ENCODE results near the gene FAM83F. TPM values are rescaled to one million over a fixed set of nuclear protein-coding genes. Genes with fewer than 3 reads are reported as not detected.

FAM83F gene
- total RNA-seq, result 10 to 100 TPM; 30.2 to 41.1 TPM
- polyA plus RNA-seq (ENCODE audit: insufficient read depth, low read depth, low replicate concordance), result 57.7 TPM
- long read RNA-seq, donor 1, full-length matches to known transcripts, result 1 of 1 reads
- long read RNA-seq, donor 1, partial matches to known transcripts, result 0 of 1 reads
- long read RNA-seq, donor 1, other reads (novel, unspliced or antisense), result 0 of 1 reads
- long read RNA-seq, donor 2, result 0 reads

- H3K4me1 ChIP-seq, result peaks cover 37% of the 10 kb centered on the region
- H3K27ac ChIP-seq, result peak within 1 kb of the TSS; percentile 76 to 94
- peak; percentile 46 for DNase-seq
- H3K27me3 ChIP-seq, result no peaks in the 10 kb centered on the region
- H3K4me3 ChIP-seq, result peak within 1 kb of the TSS; percentile 50 to 56
- no peaks in the 10 kb centered on the region for H3K36me3 ChIP-seq (ENCODE audit: low read depth, missing control alignments)
- TF ChIP-seq, protein P1, sequence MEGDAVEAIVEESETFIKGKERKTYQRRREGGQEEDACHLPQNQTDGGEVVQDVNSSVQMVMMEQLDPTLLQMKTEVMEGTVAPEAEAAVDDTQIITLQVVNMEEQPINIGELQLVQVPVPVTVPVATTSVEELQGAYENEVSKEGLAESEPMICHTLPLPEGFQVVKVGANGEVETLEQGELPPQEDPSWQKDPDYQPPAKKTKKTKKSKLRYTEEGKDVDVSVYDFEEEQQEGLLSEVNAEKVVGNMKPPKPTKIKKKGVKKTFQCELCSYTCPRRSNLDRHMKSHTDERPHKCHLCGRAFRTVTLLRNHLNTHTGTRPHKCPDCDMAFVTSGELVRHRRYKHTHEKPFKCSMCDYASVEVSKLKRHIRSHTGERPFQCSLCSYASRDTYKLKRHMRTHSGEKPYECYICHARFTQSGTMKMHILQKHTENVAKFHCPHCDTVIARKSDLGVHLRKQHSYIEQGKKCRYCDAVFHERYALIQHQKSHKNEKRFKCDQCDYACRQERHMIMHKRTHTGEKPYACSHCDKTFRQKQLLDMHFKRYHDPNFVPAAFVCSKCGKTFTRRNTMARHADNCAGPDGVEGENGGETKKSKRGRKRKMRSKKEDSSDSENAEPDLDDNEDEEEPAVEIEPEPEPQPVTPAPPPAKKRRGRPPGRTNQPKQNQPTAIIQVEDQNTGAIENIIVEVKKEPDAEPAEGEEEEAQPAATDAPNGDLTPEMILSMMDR (IDR thresholded peaks at IDR 0.05), result no peak
- TF ChIP-seq POLR2A (IDR thresholded peaks at IDR 0.05), result no peak
- H3K9me3 ChIP-seq, result no peaks in the 10 kb centered on the region
- intact Hi-C loops (cut with DNase I; ENCODE audit: low total_unique reads), result no loop called here
- 8% methylated on average over 51 of the region's 115 CpGs; no CpG with 5 or more reads in 1 of the 2 donors for WGBS, 2 donors
These were observed at the start of gene FAM83F for GRCh38 chr22:39994566-39995392. FAM83F (plus strand) TSS chr22:39994954; CDS start chr22:39995043, 89 bp downstream.

DNA sequence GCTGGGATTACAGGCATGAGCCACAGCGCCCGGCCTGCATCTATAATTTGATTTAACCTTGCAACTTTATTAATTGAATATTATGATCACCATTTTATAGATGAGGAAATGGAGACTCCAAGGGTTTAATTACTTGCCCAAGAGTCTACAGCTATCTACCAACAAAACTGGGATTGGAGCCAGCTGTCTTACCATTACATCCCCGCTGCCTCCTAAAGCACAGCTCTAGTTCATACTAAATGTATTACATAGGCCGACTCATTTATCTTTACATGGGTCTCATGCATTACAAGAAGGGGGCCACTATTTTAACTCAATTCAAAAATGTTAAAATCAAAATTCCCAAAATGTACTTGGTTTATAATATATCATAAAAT is 48.6 kb upstream of the FAM83F start:
- TF ChIP-seq, protein P1 (IDR thresholded peaks at IDR 0.05), result no peak
- TF ChIP-seq POLR2A (IDR thresholded peaks at IDR 0.05), result no peak
- Histone ChIP-seq H3K27ac (no peak overlapping the region), H3K4me3 (no peak overlapping the region), H3K27me3 (no peaks in the 10 kb centered on the region), H3K4me1 (peaks cover 13% of the 10 kb centered on the region), H3K9me3 (no peaks in the 10 kb centered on the region), H3K36me3 (ENCODE audit: low read depth, missing control alignments) (no peaks in the 10 kb centered on the region)
- intact Hi-C loops (cut with DNase I; ENCODE audit: low total_unique reads), result no loop called here
- DNase-seq, result no peak
- WGBS, 2 donors, result 95 to 96% methylated on average over 4 of the region's 4 CpGs

- DNase-seq, result peak; percentile 81
- H3K27me3 ChIP-seq, result no peaks in the 10 kb centered on the region
- H3K36me3 ChIP-seq (ENCODE audit: low read depth, missing control alignments), result no peaks in the 10 kb centered on the region
- intact Hi-C loops (cut with DNase I; ENCODE audit: low total_unique reads), result no loop called here
- H3K4me1 ChIP-seq, result peaks cover 13% of the 10 kb centered on the region
- no peak for TF ChIP-seq POLR2A (IDR thresholded peaks at IDR 0.05)
- TF ChIP-seq, protein P1 (IDR thresholded peaks at IDR 0.05), result no peak
- H3K4me3 ChIP-seq, result no peak overlapping the region
- H3K27ac ChIP-seq, result no peak overlapping the region
- H3K9me3 ChIP-seq, result no peaks in the 10 kb centered on the region
- WGBS, 2 donors, result 65 to 69% methylated on average over 7 to 8 of the region's 8 CpGs
These were observed 48.1 kb upstream of the FAM83F start for GRCh38 chr22:39946503-39947219.

DNA sequence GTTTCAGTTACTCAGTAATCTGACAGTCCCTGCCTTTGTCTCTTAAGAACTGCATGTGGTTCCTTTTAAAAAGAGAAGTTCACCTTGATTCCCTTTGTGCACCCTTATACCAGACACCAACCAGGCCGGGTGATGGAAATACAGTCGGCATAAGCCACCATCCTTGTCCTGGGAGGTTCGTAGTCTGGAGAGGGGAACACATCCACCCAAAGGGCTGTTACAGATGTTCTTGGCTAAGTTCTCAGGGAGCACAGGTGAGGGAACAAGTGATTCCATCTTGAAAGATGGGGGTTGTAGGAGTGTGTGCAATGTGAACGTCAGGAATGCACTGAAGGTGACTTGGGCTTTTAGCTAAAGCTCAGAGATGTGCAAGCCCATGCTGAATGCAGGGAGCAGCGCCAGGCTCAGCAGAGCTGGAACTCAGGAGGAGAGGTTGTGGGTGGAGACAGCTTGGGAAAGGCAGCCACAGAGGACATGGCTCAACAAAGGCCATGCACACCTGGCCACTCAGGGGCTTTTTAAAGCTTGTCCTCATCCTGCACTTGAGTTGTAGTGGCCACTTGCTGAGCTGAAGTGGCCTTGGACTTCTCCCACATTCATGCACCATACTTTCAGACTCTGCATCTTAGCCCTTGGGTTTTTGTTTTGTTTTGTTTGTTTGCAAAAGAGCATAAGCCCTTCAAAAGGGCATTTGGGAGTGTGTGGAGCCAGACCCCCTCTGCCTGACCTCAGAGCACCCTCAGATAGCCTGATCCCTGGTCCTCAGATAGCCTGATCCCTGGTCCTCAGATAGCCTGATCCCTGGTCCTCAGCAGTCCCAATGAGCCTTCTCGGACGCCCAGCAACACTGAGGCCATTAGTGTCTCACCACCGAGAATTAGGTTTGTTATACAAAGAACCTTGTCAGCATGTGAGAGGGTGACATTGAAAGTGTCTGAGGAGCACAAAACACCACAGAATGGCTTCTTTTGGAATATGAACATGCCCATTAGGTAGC is 47.2 kb upstream of the FAM83F start:
- no peak for DNase-seq
- no peak overlapping the region for H3K4me3 ChIP-seq
- no peaks in the 10 kb centered on the region for H3K36me3 ChIP-seq (ENCODE audit: low read depth, missing control alignments)
- TF ChIP-seq POLR2A (IDR thresholded peaks at IDR 0.05), result no peak
- TF ChIP-seq, protein P1 (IDR thresholded peaks at IDR 0.05), result no peak
- H3K27ac ChIP-seq, result no peak overlapping the region
- peaks cover 13% of the 10 kb centered on the region for H3K4me1 ChIP-seq
- intact Hi-C loops (cut with DNase I; ENCODE audit: low total_unique reads), result no loop called here
- H3K9me3 ChIP-seq, result no peaks in the 10 kb centered on the region
- no peaks in the 10 kb centered on the region for H3K27me3 ChIP-seq
- 86 to 93% methylated on average over 7 to 8 of the region's 8 CpGs for WGBS, 2 donors
